ENCODE data around the gene RASGEF1C. TPM values are rescaled to one million over a fixed set of nuclear protein-coding genes. Genes with fewer than 3 reads are reported as not detected.

RASGEF1C gene
- total RNA-seq, 2 donors from 2014 or later, result 0.09 to 3.1 TPM

DNA sequence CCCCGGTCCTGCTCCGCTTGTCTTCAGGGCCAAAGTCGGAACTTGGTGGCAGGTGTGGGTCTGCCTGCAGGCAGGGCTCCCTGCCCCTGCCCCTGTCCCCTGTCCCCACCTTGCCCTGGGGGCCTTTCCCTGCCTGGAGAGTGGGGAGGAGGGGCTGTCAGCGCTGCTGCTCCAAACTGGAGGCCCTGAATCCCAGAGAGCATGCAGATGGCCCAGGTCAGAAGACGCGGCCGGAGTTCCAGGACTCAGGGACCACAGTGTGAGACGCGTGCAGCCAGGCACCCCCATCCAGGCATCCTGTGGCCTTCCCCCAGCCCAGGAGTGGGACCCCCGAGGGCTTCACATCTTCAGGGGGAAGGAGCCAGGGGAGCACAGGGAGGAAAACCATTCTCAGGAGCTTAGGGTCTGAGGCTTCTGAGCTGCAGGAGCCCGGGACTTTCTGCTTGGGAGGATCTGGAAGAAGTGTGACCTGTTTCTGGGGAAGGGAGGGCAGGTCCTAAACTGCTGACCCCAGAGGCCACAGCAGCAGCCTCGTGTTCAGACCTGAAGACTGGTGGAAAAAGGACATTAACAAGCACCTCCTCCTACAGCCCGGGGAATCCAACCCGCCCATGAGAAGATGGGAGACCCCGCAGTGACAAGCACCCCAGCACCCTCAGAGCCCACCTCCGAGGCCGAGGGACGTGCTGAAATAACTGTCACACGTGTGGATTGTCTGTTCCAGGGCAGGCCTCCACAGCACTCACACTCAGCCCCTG, 38.0 kb downstream of the RASGEF1C start:
- TF ChIP-seq POLR2AphosphoS5 (IDR thresholded peaks at IDR 0.05) (no peak), POLR2A (IDR thresholded peaks at IDR 0.05) (no peak)
- TF ChIP-seq, protein P1, sequence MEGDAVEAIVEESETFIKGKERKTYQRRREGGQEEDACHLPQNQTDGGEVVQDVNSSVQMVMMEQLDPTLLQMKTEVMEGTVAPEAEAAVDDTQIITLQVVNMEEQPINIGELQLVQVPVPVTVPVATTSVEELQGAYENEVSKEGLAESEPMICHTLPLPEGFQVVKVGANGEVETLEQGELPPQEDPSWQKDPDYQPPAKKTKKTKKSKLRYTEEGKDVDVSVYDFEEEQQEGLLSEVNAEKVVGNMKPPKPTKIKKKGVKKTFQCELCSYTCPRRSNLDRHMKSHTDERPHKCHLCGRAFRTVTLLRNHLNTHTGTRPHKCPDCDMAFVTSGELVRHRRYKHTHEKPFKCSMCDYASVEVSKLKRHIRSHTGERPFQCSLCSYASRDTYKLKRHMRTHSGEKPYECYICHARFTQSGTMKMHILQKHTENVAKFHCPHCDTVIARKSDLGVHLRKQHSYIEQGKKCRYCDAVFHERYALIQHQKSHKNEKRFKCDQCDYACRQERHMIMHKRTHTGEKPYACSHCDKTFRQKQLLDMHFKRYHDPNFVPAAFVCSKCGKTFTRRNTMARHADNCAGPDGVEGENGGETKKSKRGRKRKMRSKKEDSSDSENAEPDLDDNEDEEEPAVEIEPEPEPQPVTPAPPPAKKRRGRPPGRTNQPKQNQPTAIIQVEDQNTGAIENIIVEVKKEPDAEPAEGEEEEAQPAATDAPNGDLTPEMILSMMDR (IDR thresholded peaks at IDR 0.05), result no peak
- 80% methylated on average over 19 of the region's 19 CpGs for WGBS

DNA sequence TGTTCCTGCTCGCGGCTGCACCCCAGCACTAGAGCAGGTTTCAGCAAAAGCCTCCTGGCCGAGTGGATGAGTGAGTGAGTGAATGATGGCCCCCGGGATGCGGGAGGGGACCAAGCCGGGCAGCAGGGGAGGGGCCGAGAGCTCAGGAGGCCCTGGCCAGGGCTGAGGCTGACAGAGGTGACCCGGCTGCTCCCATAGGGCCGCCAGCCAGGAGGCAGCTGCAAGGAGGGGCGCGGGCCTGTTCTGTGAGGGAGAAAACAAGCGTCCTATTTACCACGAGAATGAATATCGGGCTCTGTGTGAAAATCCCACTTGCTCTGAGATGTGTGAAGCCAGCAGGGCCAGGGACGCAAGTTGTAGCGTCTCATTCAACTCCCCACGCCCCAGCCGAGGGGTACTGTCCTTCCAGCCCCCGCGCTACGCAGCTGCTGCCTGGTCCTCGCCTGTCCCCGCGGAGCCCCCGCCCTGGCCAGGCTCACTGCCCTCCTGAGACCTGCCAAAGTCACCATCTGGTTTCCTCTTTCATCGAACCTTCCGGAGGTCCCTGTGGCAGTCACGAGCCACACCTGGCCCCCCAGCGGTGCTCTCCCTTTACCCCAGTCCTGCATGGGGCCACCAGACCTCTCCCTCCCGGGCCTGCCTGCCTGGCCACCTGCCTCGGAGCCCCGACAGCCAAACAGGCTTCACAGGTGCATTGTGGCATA, 38.8 kb downstream of the RASGEF1C start:
- Histone ChIP-seq H3K4me3 (no peak overlapping the region), H3K27ac (no peak overlapping the region), H3K9me3 (no peaks in the 10 kb centered on the region), H3K27me3 (replicated peaks; ENCODE audit: insufficient read depth) (no peaks in the 10 kb centered on the region), H3K36me3 (no peaks in the 10 kb centered on the region), H3K4me1 (replicated peaks) (no peaks in the 10 kb centered on the region)
- intact Hi-C loops (cut with DNase I), result no loop called here
- TF ChIP-seq POLR2A (IDR thresholded peaks at IDR 0.05) (no peak), POLR2AphosphoS5 (IDR thresholded peaks at IDR 0.05) (no peak)
- TF ChIP-seq, protein P1 (IDR thresholded peaks at IDR 0.05), result no peak
- 46% methylated on average over 32 of the region's 32 CpGs for WGBS
- DNase-seq (ENCODE audit: low spot score), result no peak

More for the DNA sequence above, 38.0 kb downstream of the RASGEF1C start:
- no peaks in the 10 kb centered on the region for H3K4me1 ChIP-seq (replicated peaks)
- no peaks in the 10 kb centered on the region for H3K9me3 ChIP-seq
- H3K4me3 ChIP-seq, result no peak overlapping the region
- no peaks in the 10 kb centered on the region for H3K36me3 ChIP-seq
- H3K27ac ChIP-seq, result no peak overlapping the region
- DNase-seq (ENCODE audit: low spot score), result no peak
- no peaks in the 10 kb centered on the region for H3K27me3 ChIP-seq (replicated peaks; ENCODE audit: insufficient read depth)
- intact Hi-C loops (cut with DNase I), result no loop called here

DNA sequence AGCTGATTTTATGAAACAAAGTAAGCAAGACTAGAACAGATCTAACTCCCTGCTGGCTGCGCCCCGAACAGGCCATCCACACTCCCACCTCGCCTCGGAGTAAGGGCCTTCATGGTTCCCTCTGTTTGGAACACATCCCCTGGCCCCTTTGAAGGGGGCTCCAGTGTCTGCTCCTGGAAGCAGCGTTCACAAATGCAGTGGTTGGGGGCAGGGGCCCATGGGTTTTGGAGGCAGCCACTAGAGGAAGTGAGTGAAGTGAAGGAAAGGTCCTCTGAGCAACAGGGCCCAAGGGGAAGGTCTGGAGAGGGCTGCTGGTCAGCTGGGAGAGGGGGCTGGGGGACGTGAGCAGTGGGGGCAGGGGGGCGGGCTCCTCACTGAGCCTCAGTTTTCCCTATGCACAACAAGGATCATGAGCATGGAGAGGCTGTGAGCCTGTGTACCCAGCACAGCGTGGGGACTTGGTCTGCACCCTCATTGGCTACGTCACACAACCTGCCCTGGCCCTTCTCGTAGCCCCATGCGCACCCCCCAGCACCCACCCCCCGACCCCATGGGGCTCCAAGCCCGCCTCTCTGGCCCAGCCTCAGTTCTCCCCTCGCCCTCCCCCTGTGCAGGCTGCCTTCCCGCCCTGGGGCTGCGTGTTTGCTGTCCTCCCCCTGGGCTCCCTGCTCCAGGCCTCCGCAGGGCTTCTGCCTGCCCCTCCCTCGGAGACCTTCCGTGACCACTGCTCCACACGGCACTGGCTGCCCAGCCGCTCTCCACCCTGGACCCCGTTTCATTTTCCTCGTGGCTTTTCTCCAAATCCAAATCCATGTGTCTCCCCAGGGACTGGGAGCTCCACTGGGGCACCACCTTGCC, 39.5 kb downstream of the RASGEF1C start:
- whole genome bisulfite sequencing, result 62% methylated on average over 23 of the region's 23 CpGs
- no peaks in the 10 kb centered on the region for H3K27me3 ChIP-seq (replicated peaks; ENCODE audit: insufficient read depth)
- intact Hi-C loops (cut with DNase I), result no loop called here

DNA sequence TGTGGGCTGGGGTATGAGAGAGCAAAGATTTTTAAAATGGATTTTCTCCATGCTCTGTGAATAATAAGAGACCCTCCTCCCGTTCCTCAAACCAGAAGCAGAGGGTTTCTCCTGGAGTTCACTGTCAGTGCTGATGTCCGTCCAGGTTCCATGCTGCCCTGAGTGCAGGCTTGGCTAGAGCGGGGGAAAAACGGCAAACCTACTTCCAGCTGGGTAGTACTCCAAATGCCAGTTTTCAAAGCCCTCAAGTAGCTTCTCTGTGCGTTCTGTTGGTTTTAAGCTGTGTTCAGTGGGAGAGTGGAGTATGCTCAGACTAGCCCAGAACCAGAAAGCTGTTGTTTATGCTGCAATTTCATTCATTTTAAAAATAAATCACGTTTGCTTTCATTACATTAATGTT, 40.3 kb downstream of the RASGEF1C start:
- H3K27me3 ChIP-seq (replicated peaks; ENCODE audit: insufficient read depth), result no peaks in the 10 kb centered on the region
- H3K9me3 ChIP-seq, result no peaks in the 10 kb centered on the region
- intact Hi-C loops (cut with DNase I), result no loop called here
- H3K4me1 ChIP-seq (replicated peaks), result no peaks in the 10 kb centered on the region
- 78% methylated on average over 6 of the region's 6 CpGs for WGBS
- H3K36me3 ChIP-seq, result no peaks in the 10 kb centered on the region
- DNase-seq (ENCODE audit: low spot score), result no peak
- no peak overlapping the region for H3K4me3 ChIP-seq
- H3K27ac ChIP-seq, result no peak overlapping the region
- TF ChIP-seq POLR2A (IDR thresholded peaks at IDR 0.05), result no peak

More for the DNA sequence above, 39.5 kb downstream of the RASGEF1C start:
- Histone ChIP-seq H3K9me3 (no peaks in the 10 kb centered on the region), H3K27ac (no peak overlapping the region), H3K4me1 (replicated peaks) (no peaks in the 10 kb centered on the region), H3K36me3 (no peaks in the 10 kb centered on the region), H3K4me3 (no peak overlapping the region)
- no peak for DNase-seq (ENCODE audit: low spot score)
- TF ChIP-seq, protein P1 (IDR thresholded peaks at IDR 0.05), result no peak
- TF ChIP-seq POLR2A (IDR thresholded peaks at IDR 0.05) (no peak), POLR2AphosphoS5 (IDR thresholded peaks at IDR 0.05) (no peak)

DNA sequence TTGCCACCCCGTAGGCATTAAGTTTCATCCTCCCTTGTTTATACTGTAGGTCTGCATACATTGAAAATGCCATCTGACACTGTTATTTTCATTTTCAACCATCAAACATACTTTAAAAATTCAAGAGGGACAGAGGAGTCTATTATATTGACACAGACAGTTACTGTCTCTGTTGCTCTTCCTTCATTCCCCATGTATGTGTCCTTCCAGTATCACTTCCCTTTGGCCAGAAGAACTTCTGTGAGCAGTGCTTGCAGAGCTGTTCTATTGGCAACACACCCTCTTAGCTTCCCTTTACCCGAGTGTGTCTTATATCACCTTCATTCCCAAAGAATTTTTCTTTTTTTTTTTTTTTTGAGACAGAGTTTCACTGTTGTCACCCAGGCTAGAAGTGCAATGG, 42.8 kb downstream of the RASGEF1C start:
- no peak for TF ChIP-seq POLR2AphosphoS5 (IDR thresholded peaks at IDR 0.05)
- no peak for TF ChIP-seq POLR2A (IDR thresholded peaks at IDR 0.05)
- TF ChIP-seq, protein P1 (IDR thresholded peaks at IDR 0.05), result no peak
- WGBS, result 52% methylated on average over 2 of the region's 2 CpGs
- DNase-seq (ENCODE audit: low spot score), result no peak
- Histone ChIP-seq H3K27ac (no peak overlapping the region), H3K9me3 (no peaks in the 10 kb centered on the region), H3K27me3 (replicated peaks; ENCODE audit: insufficient read depth) (no peaks in the 10 kb centered on the region), H3K36me3 (no peaks in the 10 kb centered on the region), H3K4me1 (replicated peaks) (no peaks in the 10 kb centered on the region), H3K4me3 (no peak overlapping the region)
- intact Hi-C loops (cut with DNase I), result no loop called here

Measured in prostate gland (tissue), 2 donors.